GM06990 (cell line): ENCODE results near the gene CYYR1.

Source experiments
- DNase-seq: peaks from one replicate; pipeline ENCODE4 v3.0.0-alpha.2; 2011; ENCODE audit not compliant: insufficient read length; ENCODE audit errors: extremely low read depth
- H3K27me3 ChIP-seq: replicated peaks from 2 replicates; pipeline ENCODE4 v1.6.0; 2011; ENCODE audit warnings: low read length; ENCODE audit not compliant: control insufficient read depth, insufficient read depth
- H3K36me3 ChIP-seq: 2 replicates; pipeline ENCODE4 v1.5.1; 2011; ENCODE audit warnings: low read length; ENCODE audit not compliant: control insufficient read depth, insufficient read depth
- H3K4me3 ChIP-seq: replicated peaks from 2 replicates; pipeline ENCODE4 v1.5.1; 2011; ENCODE audit warnings: low read depth, mild to moderate bottlenecking, control low read depth, low read length
- CTCF ChIP-seq: IDR thresholded peaks from 2 replicates; pipeline ENCODE4 v1.5.1; 2011; ENCODE audit warnings: low read length, control low read depth, mild to moderate bottlenecking, inconsistent platforms; ENCODE audit not compliant: insufficient read depth, poor library complexity, severe bottlenecking

The CYYR1 gene

GRCh38 chr21:26457817-26458216 lies 115.3 kb downstream of the CYYR1 start:
- DNase-seq: no peak
- H3K36me3 ChIP-seq: no peaks in the 10 kb centered on the region
- no peak for TF ChIP-seq CTCF
- no peaks in the 10 kb centered on the region for H3K27me3 ChIP-seq
- H3K4me3 ChIP-seq: no peak overlapping the region

- no peak for DNase-seq
These were observed 119.8 kb downstream of the CYYR1 start for GRCh38 chr21:26453267-26453666.

GRCh38 chr21:26451081-26451740 lies 121.9 kb downstream of the CYYR1 start:
- H3K27me3 ChIP-seq: no peaks in the 10 kb centered on the region
- no peak for TF ChIP-seq CTCF

More at GRCh38 chr21:26453267-26453666, 119.8 kb downstream of the CYYR1 start:
- no peaks in the 10 kb centered on the region for H3K36me3 ChIP-seq
- H3K4me3 ChIP-seq: no peak overlapping the region
- H3K27me3 ChIP-seq: no peaks in the 10 kb centered on the region
- TF ChIP-seq CTCF: no peak

GRCh38 chr21:26449161-26449560 lies 123.9 kb downstream of the CYYR1 start:
- H3K4me3 ChIP-seq: no peak overlapping the region
- DNase-seq: no peak
- no peak for TF ChIP-seq CTCF

More at GRCh38 chr21:26451081-26451740, 121.9 kb downstream of the CYYR1 start:
- H3K4me3 ChIP-seq: no peak overlapping the region
- H3K36me3 ChIP-seq: no peaks in the 10 kb centered on the region
- DNase-seq: no peak

GRCh38 chr21:26448751-26449150 lies 124.3 kb downstream of the CYYR1 start:
- no peak for TF ChIP-seq CTCF
- no peak overlapping the region for H3K4me3 ChIP-seq
- DNase-seq: no peak
- H3K27me3 ChIP-seq: no peaks in the 10 kb centered on the region
- no peaks in the 10 kb centered on the region for H3K36me3 ChIP-seq

More at GRCh38 chr21:26449161-26449560, 123.9 kb downstream of the CYYR1 start:
- no peaks in the 10 kb centered on the region for H3K36me3 ChIP-seq
- no peaks in the 10 kb centered on the region for H3K27me3 ChIP-seq

GRCh38 chr21:26447932-26448475 lies 125.1 kb downstream of the CYYR1 start:
- no peak overlapping the region for H3K4me3 ChIP-seq
- no peak for TF ChIP-seq CTCF
- H3K36me3 ChIP-seq: no peaks in the 10 kb centered on the region
- no peak for DNase-seq
- no peaks in the 10 kb centered on the region for H3K27me3 ChIP-seq
